Adrenal gland (tissue), 5 donors: ENCODE results near the gene SOX18.

Experiments
- CTCF ChIP-seq, 6 experiments: fragments of 450-650 bp in 4 of 6; fragments of 200-600 bp in 2 of 6; sonication (generic) in 1 of 6; IDR thresholded peaks; 1 replicate in 5 of 6; 2 replicates in 1 of 6; pipeline versions ENCODE4 v1.5.1 to v1.8.0; 2016 to 2021; ENCODE audit warnings: antibody characterized with exemption in 6 of 6, mild to moderate bottlenecking in 2 of 6, moderate library complexity in 1 of 6
- POLR2A ChIP-seq, 2 donors: fragments of 450-650 bp; IDR thresholded peaks; one replicate each; pipeline ENCODE4 v1.6.1; 2017; ENCODE audit warnings: antibody characterized with exemption in 2 of 2, mild to moderate bottlenecking in 2 of 2, moderate library complexity in 1 of 2
- donor health status: DM: no; HTN: no; CAD: no.

- TF ChIP-seq CTCF (IDR thresholded peaks at IDR 0.05), result no peak
- no peak for TF ChIP-seq POLR2A (IDR thresholded peaks at IDR 0.05)
These were observed 15.9 kb upstream of the SOX18 start for GRCh38 chr20:64065062-64065973.
